ENCODE data around the gene NPRL2. TPM values are rescaled to one million over a fixed set of nuclear protein-coding genes. Genes with fewer than 3 reads are reported as not detected.

The NPRL2 gene
- total RNA-seq, 2 donors from 2014 or later = 22.8 to 32.1 TPM

DNA sequence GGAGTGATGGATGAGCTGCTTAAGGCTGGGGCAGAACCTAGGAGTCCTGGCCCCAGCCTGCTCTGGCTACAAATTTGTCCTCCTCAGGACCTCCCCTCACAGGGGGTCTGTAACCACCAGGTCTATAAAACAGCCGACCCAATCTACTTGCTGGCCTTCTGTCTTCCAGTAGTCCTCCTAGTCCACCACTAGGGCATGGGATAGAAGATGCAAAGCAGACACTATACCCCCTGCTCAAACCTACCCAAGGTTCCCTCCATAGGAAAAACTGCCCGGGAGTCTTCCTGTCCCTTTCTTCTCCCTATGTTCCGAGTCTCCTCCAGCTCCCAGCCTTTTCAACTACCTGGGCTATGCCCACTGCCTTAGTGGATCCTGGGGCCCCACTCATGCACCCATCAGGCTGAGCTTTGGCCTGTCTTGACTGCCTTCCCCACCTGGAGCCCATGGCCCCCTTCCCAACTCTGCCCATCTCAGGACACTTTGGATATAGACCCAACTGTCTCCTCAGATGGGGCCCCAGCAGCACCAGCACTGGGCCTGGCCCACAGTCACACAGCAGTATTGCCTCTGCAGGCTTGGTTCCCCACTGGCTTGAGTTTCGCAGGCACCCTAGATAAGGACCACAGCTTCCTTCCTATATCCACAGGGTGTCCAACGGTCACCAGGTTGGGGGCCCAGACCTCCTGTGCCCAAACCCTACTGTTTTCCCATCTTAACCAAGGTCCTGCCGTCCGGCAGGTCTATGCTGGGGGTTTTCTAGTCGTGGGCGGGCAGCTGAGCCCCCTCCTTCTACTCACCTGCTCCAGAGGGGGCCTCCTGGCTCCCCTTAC, 52.5 kb downstream of the NPRL2 start:
- WGBS = 39% methylated on average over 9 of the region's 9 CpGs
- peak overlapping the region; percentile 84 to 89 for H3K27ac ChIP-seq
- TF ChIP-seq, protein P1, sequence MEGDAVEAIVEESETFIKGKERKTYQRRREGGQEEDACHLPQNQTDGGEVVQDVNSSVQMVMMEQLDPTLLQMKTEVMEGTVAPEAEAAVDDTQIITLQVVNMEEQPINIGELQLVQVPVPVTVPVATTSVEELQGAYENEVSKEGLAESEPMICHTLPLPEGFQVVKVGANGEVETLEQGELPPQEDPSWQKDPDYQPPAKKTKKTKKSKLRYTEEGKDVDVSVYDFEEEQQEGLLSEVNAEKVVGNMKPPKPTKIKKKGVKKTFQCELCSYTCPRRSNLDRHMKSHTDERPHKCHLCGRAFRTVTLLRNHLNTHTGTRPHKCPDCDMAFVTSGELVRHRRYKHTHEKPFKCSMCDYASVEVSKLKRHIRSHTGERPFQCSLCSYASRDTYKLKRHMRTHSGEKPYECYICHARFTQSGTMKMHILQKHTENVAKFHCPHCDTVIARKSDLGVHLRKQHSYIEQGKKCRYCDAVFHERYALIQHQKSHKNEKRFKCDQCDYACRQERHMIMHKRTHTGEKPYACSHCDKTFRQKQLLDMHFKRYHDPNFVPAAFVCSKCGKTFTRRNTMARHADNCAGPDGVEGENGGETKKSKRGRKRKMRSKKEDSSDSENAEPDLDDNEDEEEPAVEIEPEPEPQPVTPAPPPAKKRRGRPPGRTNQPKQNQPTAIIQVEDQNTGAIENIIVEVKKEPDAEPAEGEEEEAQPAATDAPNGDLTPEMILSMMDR (IDR thresholded peaks at IDR 0.05) = peak in 1 of 4 experiments; percentile 5
- TF ChIP-seq POLR2A (IDR thresholded peaks at IDR 0.05) = no peak
- DNase-seq (ENCODE audit: low spot score) = no peak
- H3K36me3 ChIP-seq = no peaks in the 10 kb centered on the region
- intact Hi-C loops (cut with DNase I) = no loop called here
- peaks cover 11% of the 10 kb centered on the region for H3K4me1 ChIP-seq (replicated peaks)
- no peaks in the 10 kb centered on the region for H3K9me3 ChIP-seq
- peak overlapping the region; percentile 54 to 56 for H3K4me3 ChIP-seq
- H3K27me3 ChIP-seq (replicated peaks; ENCODE audit: insufficient read depth) = no peaks in the 10 kb centered on the region

DNA sequence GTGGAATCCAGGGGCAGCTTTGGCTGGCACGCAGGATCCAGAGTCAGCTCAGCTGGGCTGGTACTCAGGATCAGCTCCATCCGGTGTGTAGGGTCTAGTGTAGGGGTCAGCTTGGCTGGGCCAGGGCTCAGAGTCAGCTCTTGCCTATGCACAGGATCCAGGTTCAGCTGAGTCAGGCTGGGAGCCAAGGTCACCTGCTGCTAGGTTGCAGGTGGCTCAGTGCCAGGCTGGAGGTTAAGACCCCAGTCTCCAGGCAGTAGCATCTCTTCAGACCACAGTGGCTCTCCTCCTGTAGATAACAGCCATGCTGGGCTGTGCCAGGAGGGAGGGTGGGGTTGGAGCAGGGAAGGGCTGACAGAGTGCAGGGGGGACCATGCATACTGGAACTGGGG, 53.2 kb downstream of the NPRL2 start:
- H3K27ac ChIP-seq = no peak overlapping the region
- H3K9me3 ChIP-seq = no peaks in the 10 kb centered on the region
- WGBS = 93% methylated on average over 2 of the region's 2 CpGs
- no peak overlapping the region for H3K4me3 ChIP-seq
- no peak for DNase-seq (ENCODE audit: low spot score)
- no peaks in the 10 kb centered on the region for H3K36me3 ChIP-seq
- peaks cover 16% of the 10 kb centered on the region for H3K4me1 ChIP-seq (replicated peaks)
- TF ChIP-seq, protein P1 (IDR thresholded peaks at IDR 0.05) = no peak
- no peak for TF ChIP-seq POLR2A (IDR thresholded peaks at IDR 0.05)
- no peak for TF ChIP-seq POLR2AphosphoS5 (IDR thresholded peaks at IDR 0.05)
- intact Hi-C loops (cut with DNase I) = no loop called here
- no peaks in the 10 kb centered on the region for H3K27me3 ChIP-seq (replicated peaks; ENCODE audit: insufficient read depth)

Other genes with a start within 250 kb of the NPRL2 start
- 10 to 100 TPM; 43.3 to 71.8 TPM for gene SEMA3F, start 195.5 kb downstream of the NPRL2 start, total RNA-seq
- gene GNAT1, start 159.2 kb downstream of the NPRL2 start, total RNA-seq = not detected
- 1 to 10 TPM in 1 of 2 donors, under 1 TPM in 1; 0.41 to 4.0 TPM for gene SLC38A3, start 145.5 kb downstream of the NPRL2 start, total RNA-seq
- 100 to 1,000 TPM; 118 to 301 TPM for gene GNAI2, start 114.6 kb downstream of the NPRL2 start, total RNA-seq
- 10 to 100 TPM in 1 of 2 donors, 1 to 10 TPM in 1; 8.7 to 32.0 TPM for gene SEMA3B, start 81.6 kb downstream of the NPRL2 start, total RNA-seq
- not detected for gene LSMEM2, start 71.7 kb downstream of the NPRL2 start, total RNA-seq
- 10 to 100 TPM; 93.0 to 99.9 TPM for gene IFRD2, start 58.3 kb downstream of the NPRL2 start, total RNA-seq
- 10 to 100 TPM in 1 of 2 donors, 1 to 10 TPM in 1; 4.1 to 10.7 TPM for gene HYAL3, start 51.4 kb downstream of the NPRL2 start, total RNA-seq
- 10 to 100 TPM; 15.8 to 28.0 TPM for gene NAA80, start 51.4 kb downstream of the NPRL2 start, total RNA-seq
- 1 to 10 TPM; 2.0 TPM for gene HYAL1, start 47.2 kb downstream of the NPRL2 start, total RNA-seq
- 100 to 1,000 TPM in 1 of 2 donors, 10 to 100 TPM in 1; 76.1 to 131 TPM for gene HYAL2, start 28.0 kb downstream of the NPRL2 start, total RNA-seq
- gene TUSC2, start 22.6 kb downstream of the NPRL2 start, total RNA-seq = 100 to 1,000 TPM in 1 of 2 donors, 10 to 100 TPM in 1; 31.9 to 121 TPM
- 10 to 100 TPM; 23.8 to 36.6 TPM for gene RASSF1, start 9.9 kb downstream of the NPRL2 start, total RNA-seq
- 10 to 100 TPM in 1 of 2 donors, 1 to 10 TPM in 1; 1.6 to 41.9 TPM for gene ZMYND10, start 5.0 kb downstream of the NPRL2 start, total RNA-seq
- 10 to 100 TPM; 33.2 to 39.9 TPM for gene CYB561D2, start 87 bp upstream of the NPRL2 start, total RNA-seq
- 10 to 100 TPM; 73.0 to 76.7 TPM for gene TMEM115, start 8.7 kb upstream of the NPRL2 start, total RNA-seq
- gene CACNA2D2, start 152.9 kb upstream of the NPRL2 start, total RNA-seq = 1 to 10 TPM; 5.6 to 9.1 TPM
- 10 to 100 TPM in 1 of 2 donors, 1 to 10 TPM in 1; 7.5 to 11.0 TPM for gene C3orf18, start 217.0 kb upstream of the NPRL2 start, total RNA-seq
- gene HEMK1, start 218.7 kb upstream of the NPRL2 start, total RNA-seq = 10 to 100 TPM in 1 of 2 donors, 1 to 10 TPM in 1; 8.5 to 17.1 TPM

All from prostate gland (tissue), 2 donors.